SU-DHL-6 (cell line): ENCODE measurements around the gene TTC8.

ENCODE experiments used
- H2AFZ ChIP-seq: fragments of 200-600 bp; sonication (generic); 2 replicates; pipeline ENCODE4 v1.6.1; 2014; ENCODE audit warnings: low read depth, mild to moderate bottlenecking, moderate library complexity, mixed read lengths, antibody characterized with exemption, low read length; ENCODE audit not compliant: severe bottlenecking
- H3F3A ChIP-seq: fragments of 200-600 bp; shearing (Covaris generic); 2 replicates; pipeline ENCODE4 v1.6.0; 2016; ENCODE audit warnings: antibody characterized with exemption, mild to moderate bottlenecking; ENCODE audit not compliant: insufficient read depth
- H3K27ac ChIP-seq: fragments of 200-600 bp; sonication (generic); 2 replicates; pipeline ENCODE4 v1.5.1; 2016; ENCODE audit warnings: low read depth, mild to moderate bottlenecking, low read length, moderate library complexity, mixed read lengths
- H3K27me3 ChIP-seq: fragments of 200-600 bp; sonication (generic), shearing (Covaris generic); 2 replicates; pipeline ENCODE4 v1.6.0; 2014; ENCODE audit warnings: mild to moderate bottlenecking, low read length
- H3K36me3 ChIP-seq: fragments of 200-600 bp; sonication (generic); 2 replicates; pipeline ENCODE4 v1.6.1; 2014; ENCODE audit warnings: mild to moderate bottlenecking, low read length, mixed read lengths
- H3K4me2 ChIP-seq: fragments of 300-600, 200-600 bp; shearing (Covaris generic), sonication (generic); 2 replicates; pipeline ENCODE4 v1.6.0; 2014; ENCODE audit warnings: low read length, low read depth, mild to moderate bottlenecking; ENCODE audit not compliant: poor library complexity, severe bottlenecking
- H3K4me3 ChIP-seq: fragments of 200-600 bp; sonication (generic); 2 replicates; pipeline ENCODE4 v1.5.1; 2014; ENCODE audit warnings: antibody characterized with exemption, low read length, mild to moderate bottlenecking, mixed read lengths; ENCODE audit not compliant: insufficient read depth, poor library complexity, severe bottlenecking
- H3K79me2 ChIP-seq: fragments of 200-600 bp; sonication (generic); 2 replicates; pipeline ENCODE4 v1.6.1; 2014; ENCODE audit warnings: mild to moderate bottlenecking, low read length, moderate library complexity; ENCODE audit not compliant: insufficient read depth
- H3K9ac ChIP-seq: fragments of 200-600 bp; sonication (generic); 2 replicates; pipeline ENCODE4 v1.7.0; 2014; ENCODE audit warnings: mild to moderate bottlenecking, low read length
- H3K9me2 ChIP-seq: fragments of 200-600 bp; sonication (generic); replicated peaks from 2 replicates; pipeline ENCODE4 v1.6.1; 2014; ENCODE audit warnings: low read length; ENCODE audit not compliant: insufficient read depth
- H3K9me3 ChIP-seq: fragments of 200-600 bp; sonication (generic); 2 replicates; pipeline ENCODE4 v1.6.1; 2014; ENCODE audit warnings: low read length, mixed read lengths; ENCODE audit not compliant: insufficient read depth
- H4K20me1 ChIP-seq: fragments of 200-600 bp; sonication (generic); 2 replicates; pipeline ENCODE4 v1.6.1; 2014; ENCODE audit warnings: low read depth, mild to moderate bottlenecking, antibody characterized with exemption, low read length, moderate library complexity, mixed read lengths
- CTCF ChIP-seq: fragments of 200-600 bp; sonication (generic); IDR thresholded peaks from one replicate; pipeline ENCODE4 v1.5.1; 2017; ENCODE audit warnings: antibody characterized with exemption, mild to moderate bottlenecking, low read length, moderate library complexity; ENCODE audit not compliant: insufficient read depth, poor library complexity, severe bottlenecking
- EZH2phosphoT487 ChIP-seq: fragments of 200-600 bp; sonication (generic), shearing (Covaris generic); conservative IDR thresholded peaks from 2 replicates; pipeline ENCODE4 v1.6.1; 2018; ENCODE audit warnings: mild to moderate bottlenecking, antibody characterized with exemption, low read length, moderate library complexity, mixed read lengths

TTC8 gene

GRCh38 chr14:88904206-88904647, 79.8 kb downstream of the TTC8 start:
- Histone ChIP-seq H3K79me2 (no peaks in the 10 kb centered on the region), H3F3A (no peaks in the 10 kb centered on the region), H3K27me3 (no peaks in the 10 kb centered on the region; the same call in 1 of the 2 replicates), H2AFZ (no peak overlapping the region), H3K36me3 (no peaks in the 10 kb centered on the region), H4K20me1 (no peaks in the 10 kb centered on the region), H3K4me3 (no peak overlapping the region), H3K9me2 (no peaks in the 10 kb centered on the region), H3K4me2 (no peak overlapping the region), H3K9me3 (no peaks in the 10 kb centered on the region), H3K9ac (no peak overlapping the region), H3K27ac (no peak overlapping the region)
- TF ChIP-seq EZH2phosphoT487, result no peak
- TF ChIP-seq CTCF, result no peak

- Histone ChIP-seq H3K4me3 (no peak overlapping the region), H3K4me2 (no peak overlapping the region), H3K36me3 (no peaks in the 10 kb centered on the region), H3K27ac (no peak overlapping the region), H3K9me3 (no peaks in the 10 kb centered on the region), H3K9ac (no peak overlapping the region), H3K27me3 (no peaks in the 10 kb centered on the region; the same call in 1 of the 2 replicates), H3F3A (no peaks in the 10 kb centered on the region), H2AFZ (no peak overlapping the region), H3K9me2 (no peaks in the 10 kb centered on the region), H4K20me1 (no peaks in the 10 kb centered on the region), H3K79me2 (no peaks in the 10 kb centered on the region)
- no peak for TF ChIP-seq CTCF
- no peak for TF ChIP-seq EZH2phosphoT487
These were observed 80.4 kb downstream of the TTC8 start for GRCh38 chr14:88904864-88905263.

GRCh38 chr14:88908216-88908615, 83.8 kb downstream of the TTC8 start:
- Histone ChIP-seq H2AFZ (no peak overlapping the region), H3K4me2 (no peak overlapping the region), H3K9me2 (no peaks in the 10 kb centered on the region), H3K36me3 (no peaks in the 10 kb centered on the region), H3K27me3 (no peaks in the 10 kb centered on the region; the same call in 1 of the 2 replicates), H3K9me3 (no peaks in the 10 kb centered on the region), H3K9ac (no peak overlapping the region), H3K79me2 (no peaks in the 10 kb centered on the region), H3F3A (no peaks in the 10 kb centered on the region), H3K27ac (no peak overlapping the region), H3K4me3 (no peak overlapping the region), H4K20me1 (no peaks in the 10 kb centered on the region)
- no peak for TF ChIP-seq EZH2phosphoT487
- no peak for TF ChIP-seq CTCF
